GM23338 (cell line): ENCODE results near the gene RPN2. TPM values are rescaled to one million over a fixed set of nuclear protein-coding genes. Genes with fewer than 3 reads are reported as not detected.

Experiments
- ATAC-seq: fragments of 200-7000 bp; cut with Tn5 transposase; 3 replicates; pipeline ENCODE4 v1.9.1; 2020
- DNase-seq: peaks from one replicate; pipeline ENCODE4 v3.0.0-alpha.2; 2015; ENCODE audit warnings: low spot score
- H2AFZ ChIP-seq: fragments of 200-600 bp; sonication (generic); 2 replicates; pipeline ENCODE4 v1.8.0; 2016; ENCODE audit warnings: antibody characterized with exemption, mild to moderate bottlenecking, moderate library complexity
- H3F3A ChIP-seq: fragments of 200-600 bp; sonication (generic); replicated peaks from 2 replicates; pipeline ENCODE4 v1.8.0; 2017; ENCODE audit warnings: antibody characterized with exemption, mixed run types, low read depth
- H3K27ac ChIP-seq: fragments of 200-600 bp; sonication (generic); 2 replicates; pipeline ENCODE4 v1.6.1; 2016; ENCODE audit warnings: low read depth
- H3K27me3 ChIP-seq: fragments of 200-600 bp; sonication (generic); 2 replicates; pipeline ENCODE4 v1.8.0; 2016; ENCODE audit warnings: mild to moderate bottlenecking, mixed run types, moderate library complexity; ENCODE audit not compliant: insufficient read depth
- H3K36me3 ChIP-seq: fragments of 200-600 bp; sonication (generic); 2 replicates; pipeline ENCODE4 v1.8.0; 2016; ENCODE audit warnings: mild to moderate bottlenecking; ENCODE audit not compliant: insufficient read depth
- H3K4me1 ChIP-seq: fragments of 200-600 bp; sonication (generic); 2 replicates; pipeline ENCODE4 v1.8.0; 2016; ENCODE audit warnings: mild to moderate bottlenecking, moderate library complexity; ENCODE audit not compliant: insufficient read depth
- H3K4me2 ChIP-seq: fragments of 200-600 bp; sonication (generic); 2 replicates; pipeline ENCODE4 v1.7.1; 2017; ENCODE audit warnings: mixed run types
- H3K4me3 ChIP-seq: fragments of 200-600 bp; sonication (generic); 2 replicates; pipeline ENCODE4 v1.6.1; 2016; ENCODE audit warnings: mixed run types
- H3K79me2 ChIP-seq: fragments of 200-600 bp; sonication (generic); replicated peaks from 2 replicates; pipeline ENCODE4 v1.8.0; 2017; ENCODE audit warnings: mild to moderate bottlenecking; ENCODE audit not compliant: insufficient read depth
- H3K9me2 ChIP-seq: fragments of 200-600 bp; sonication (generic); 2 replicates; pipeline ENCODE4 v1.8.0; 2017; ENCODE audit not compliant: insufficient read depth
- H4K20me1 ChIP-seq: fragments of 200-600 bp; sonication (generic); replicated peaks from 2 replicates; pipeline ENCODE4 v1.8.0; 2017; ENCODE audit warnings: mild to moderate bottlenecking; ENCODE audit not compliant: insufficient read depth
- H3K27ac Mint-ChIP-seq: 2 replicates; pipeline ENCODE4 v1.8.0; 2020; ENCODE audit warnings: inconsistent platforms, mild to moderate bottlenecking, moderate library complexity, mixed read lengths
- H3K27me3 Mint-ChIP-seq: 3 replicates; pipeline ENCODE4 v1.8.0; 2022; ENCODE audit warnings: low read depth, mild to moderate bottlenecking, moderate library complexity, mixed read lengths, inconsistent platforms; ENCODE audit not compliant: insufficient read depth, poor library complexity
- H3K36me3 Mint-ChIP-seq: 3 replicates; pipeline ENCODE4 v1.8.0; 2021; ENCODE audit warnings: low read depth, mild to moderate bottlenecking, inconsistent platforms, moderate library complexity, mixed read lengths
- H3K4me1 Mint-ChIP-seq: 3 replicates; pipeline ENCODE4 v1.8.0; 2020; ENCODE audit warnings: mild to moderate bottlenecking, inconsistent platforms, mixed read lengths
- H3K4me3 Mint-ChIP-seq: 3 replicates; pipeline ENCODE4 v1.8.0; 2021; ENCODE audit warnings: moderate library complexity, mild to moderate bottlenecking, inconsistent platforms, mixed read lengths
- H3K9me3 Mint-ChIP-seq: 3 replicates; pipeline ENCODE4 v1.8.0; 2020; ENCODE audit warnings: moderate library complexity, mild to moderate bottlenecking, inconsistent platforms, mixed read lengths
- CREB1 ChIP-seq: fragments of 250-450 bp; sonication (Bioruptor Pico); IDR thresholded peaks from 2 replicates; pipeline ENCODE4 v1.5.0; 2020; ENCODE audit warnings: low read depth, mild to moderate bottlenecking, moderate library complexity
- CTCF ChIP-seq, 2 experiments: fragments of 200-600 bp in 1 of 2; sonication (generic) in 1 of 2; conservative IDR thresholded peaks; 2 replicates each; pipeline versions ENCODE4 v1.5.1 to v1.6.1; 2016 to 2017; ENCODE audit warnings: antibody characterized with exemption in 2 of 2, low read depth in 2 of 2, mild to moderate bottlenecking in 2 of 2, moderate library complexity in 1 of 2
- ETS1 ChIP-seq: IDR thresholded peaks from 2 replicates; pipeline ENCODE4 v1.6.1; 2016; ENCODE audit warnings: antibody characterized with exemption
- EZH2 ChIP-seq: fragments of 200-600 bp; sonication (generic); IDR thresholded peaks from one replicate; pipeline ENCODE4 v1.8.0; 2017; ENCODE audit warnings: antibody characterized with exemption, mild to moderate bottlenecking, low read depth; ENCODE audit not compliant: unreplicated experiment
- EZH2phosphoT487 ChIP-seq: fragments of 200-600 bp; sonication (generic); IDR thresholded peaks from one replicate; pipeline ENCODE4 v1.8.1; 2018; ENCODE audit warnings: antibody characterized with exemption; ENCODE audit not compliant: unreplicated experiment
- JUNB ChIP-seq: IDR thresholded peaks from one replicate; pipeline ENCODE4 v1.6.1; 2016; ENCODE audit warnings: antibody characterized with exemption; ENCODE audit not compliant: unreplicated experiment
- NANOG ChIP-seq: IDR thresholded peaks from 2 replicates; pipeline ENCODE4 v1.6.1; 2016; ENCODE audit warnings: antibody characterized with exemption, borderline replicate concordance
- POLR2AphosphoS5 ChIP-seq: IDR thresholded peaks from 2 replicates; pipeline ENCODE4 v1.6.1; 2016; ENCODE audit warnings: antibody characterized with exemption, low read depth
- REST ChIP-seq: IDR thresholded peaks from one replicate; pipeline ENCODE4 v1.6.1; 2018; ENCODE audit warnings: antibody characterized with exemption; ENCODE audit not compliant: unreplicated experiment
- STAT1 ChIP-seq: IDR thresholded peaks from one replicate; pipeline ENCODE4 v1.6.1; 2016; ENCODE audit warnings: antibody characterized with exemption; ENCODE audit not compliant: unreplicated experiment
- ZNF114 ChIP-seq: fragments of 250-450 bp; sonication (Bioruptor Pico); IDR thresholded peaks from 2 replicates; pipeline ENCODE4 v1.5.0; 2020; ENCODE audit warnings: mild to moderate bottlenecking, moderate library complexity
- ZNF331 ChIP-seq: fragments of 250-450 bp; sonication (Bioruptor Pico); IDR thresholded peaks from 2 replicates; pipeline ENCODE4 v1.5.0; 2020; ENCODE audit warnings: low read depth, mild to moderate bottlenecking, moderate library complexity
- ZNF462 ChIP-seq: fragments of 250-450 bp; sonication (Bioruptor Pico); IDR thresholded peaks from 2 replicates; pipeline ENCODE4 v1.5.0; 2020; ENCODE audit warnings: mild to moderate bottlenecking, moderate library complexity
- polyA plus RNA-seq: library from polyadenylated mRNA; unstranded; fragments of >200 nt; fragmentation: Nextera tagmentation; extraction: Ambion mirVana; gene quantifications from 2 replicates; pipeline ENCODE4 v1.2.1, GENCODE V29; 2016
- total RNA-seq: library from RNA; depleted of rRNA; stranded (reverse); fragments of >200 nt; shearing (Covaris generic); gene quantifications from 2 replicates; pipeline ENCODE4 v1.2.3, GENCODE V29; 2014

The RPN2 gene
- total and polyA plus RNA-seq, 2 experiments from 2014 or later = 244 to 302 TPM

GRCh38 chr20:37231947-37232630 is 53.0 kb downstream of the RPN2 start:
- H3K9me3 Mint-ChIP-seq = no peaks in the 10 kb centered on the region
- TF ChIP-seq ZNF331 (no peak), ETS1 (no peak), ZNF114 (CRISPR knock-in tag) (no peak), CREB1 (CRISPR knock-in tag) (no peak), CTCF (conservative IDR thresholded peaks at IDR 0.05; ENCODE audit: low read depth in 2 of 2) (no peak), JUNB (no peak), ZNF462 (CRISPR knock-in tag) (no peak), POLR2AphosphoS5 (no peak), NANOG (no peak), REST (no peak), EZH2phosphoT487 (no peak), STAT1 (no peak), EZH2 (no peak)
- peak overlapping the region; percentile 38; the same call in 1 of the 2 replicates for H3K27ac Mint-ChIP-seq
- Histone ChIP-seq H2AFZ (no peak overlapping the region), H3K79me2 (no peaks in the 10 kb centered on the region), H4K20me1 (peaks cover 25% of the 10 kb centered on the region), H3F3A (peaks cover 7% of the 10 kb centered on the region; the same call in 1 of the 2 replicates), H3K36me3 (peaks cover 73% of the 10 kb centered on the region), H3K4me2 (no peak overlapping the region), H3K4me1 (peaks cover 33% of the 10 kb centered on the region), H3K27me3 (no peaks in the 10 kb centered on the region), H3K27ac (peak overlapping the region; percentile 84; the same call in 1 of the 2 replicates), H3K9me2 (no peaks in the 10 kb centered on the region), H3K4me3 (no peak overlapping the region)
- ATAC-seq (no peak), DNase-seq (no peak)
- H3K36me3 Mint-ChIP-seq = peaks cover 97% of the 10 kb centered on the region
- peaks cover 3% of the 10 kb centered on the region for H3K27me3 Mint-ChIP-seq
- peaks cover 39% of the 10 kb centered on the region for H3K4me1 Mint-ChIP-seq
- H3K4me3 Mint-ChIP-seq = no peak overlapping the region
